Uterus (tissue), 4 donors: ENCODE measurements around the gene SH3RF3. TPM values are rescaled to one million over a fixed set of nuclear protein-coding genes. Genes with fewer than 3 reads are reported as not detected.

Experiments
- DNase-seq, 2 donors: peaks; one replicate each; pipeline ENCODE4 v3.0.0-alpha.2; 2019 to 2020
- H3K27ac ChIP-seq, 2 donors: fragments of 200-600 bp; sonication (generic); 1 replicate in 1 of 2; 2 replicates in 1 of 2; pipeline ENCODE4 v1.5.1; 2016 to 2018
- H3K27me3 ChIP-seq, 2 donors: fragments of 200-600 bp; sonication (generic); one replicate each; pipeline ENCODE4 v1.5.1; 2018 to 2019; ENCODE audit warnings: control low read depth in 1 of 2
- H3K36me3 ChIP-seq, 2 donors: fragments of 200-600 bp; sonication (generic); one replicate each; pipeline ENCODE4 v1.5.1; 2019; ENCODE audit warnings: control low read depth in 1 of 2
- H3K4me1 ChIP-seq, 2 donors: fragments of 200-600 bp; sonication (generic); one replicate each; pipeline ENCODE4 v1.5.1; 2018 to 2019; ENCODE audit warnings: control low read depth in 1 of 2
- H3K4me3 ChIP-seq, 2 donors: fragments of 200-600 bp; sonication (generic); 1 replicate in 1 of 2; 2 replicates in 1 of 2; pipeline ENCODE4 v1.5.1; 2018 to 2019; ENCODE audit warnings: mild to moderate bottlenecking in 1 of 2
- H3K9me3 ChIP-seq, 2 donors: fragments of 200-600 bp; sonication (generic); one replicate each; pipeline ENCODE4 v1.5.1; 2019; ENCODE audit warnings: control low read depth in 1 of 2
- CTCF ChIP-seq, 4 experiments: fragments of 200-600 bp in 2 of 4; fragments of 450-650 bp in 2 of 4; sonication (generic) in 2 of 4; IDR thresholded peaks; one replicate each; pipeline ENCODE4 v1.5.1; 2016 to 2019; ENCODE audit warnings: antibody characterized with exemption in 4 of 4, mild to moderate bottlenecking in 2 of 4, moderate library complexity in 1 of 4
- POLR2A ChIP-seq, 2 donors: fragments of 450-650 bp; IDR thresholded peaks; one replicate each; pipeline ENCODE4 v1.6.1; 2016; ENCODE audit warnings: antibody characterized with exemption in 2 of 2, mild to moderate bottlenecking in 1 of 2, moderate library complexity in 1 of 2
- intact Hi-C: fragments of 100-400 bp; cut with DNase I; formaldehyde crosslinking; loops from one replicate; pipeline ENCODE4 v1.15.1; 2023; ENCODE audit warnings: low total_unique reads
- total RNA-seq, 4 donors: library from RNA; depleted of rRNA in 3 of 4; stranded (reverse); fragments of >200 nt in 3 of 4; gene quantifications; one replicate each; pipeline versions ENCODE4 v1.1.0 to v1.2.4, GENCODE V29; 2014 to 2023
- donor health status: DM: yes; HTN: yes; CAD: no.

Gene SH3RF3
- total RNA-seq, 4 donors from 2014 or later: 5.1 to 10.2 (median 8.7) TPM; not detected in 1

- Histone ChIP-seq H3K27ac (peak overlapping the region in 1 of 2 donors; percentile 50), H3K4me3 (no peak overlapping the region), H3K4me1 (peaks cover 21 to 30% of the 10 kb centered on the region in 2 donors), H3K36me3 (no peaks in the 10 kb centered on the region), H3K9me3 (no peaks in the 10 kb centered on the region), H3K27me3 (no peaks in the 10 kb centered on the region)
- no peak for DNase-seq
- no peak for TF ChIP-seq POLR2A (IDR thresholded peaks at IDR 0.05)
- no peak for TF ChIP-seq CTCF (IDR thresholded peaks at IDR 0.05)
- intact Hi-C loops: no loop called here
Observed at GRCh38 chr2:109325570-109325969, 196.6 kb downstream of the SH3RF3 start.

GRCh38 chr2:109326306-109326705 lies 197.3 kb downstream of the SH3RF3 start:
- Histone ChIP-seq H3K4me3 (no peak overlapping the region), H3K4me1 (peaks cover 21 to 30% of the 10 kb centered on the region in 2 donors), H3K27me3 (no peaks in the 10 kb centered on the region), H3K9me3 (no peaks in the 10 kb centered on the region), H3K36me3 (no peaks in the 10 kb centered on the region), H3K27ac (no peak overlapping the region)
- no peak for TF ChIP-seq POLR2A (IDR thresholded peaks at IDR 0.05)
- no peak for TF ChIP-seq CTCF (IDR thresholded peaks at IDR 0.05)
- no peak for DNase-seq
- intact Hi-C loops: no loop called here

- Histone ChIP-seq H3K27ac (no peak overlapping the region), H3K9me3 (no peaks in the 10 kb centered on the region), H3K27me3 (no peaks in the 10 kb centered on the region), H3K4me1 (peaks cover 13 to 19% of the 10 kb centered on the region in 2 donors), H3K4me3 (no peak overlapping the region), H3K36me3 (no peaks in the 10 kb centered on the region)
- DNase-seq: no peak
- TF ChIP-seq POLR2A (IDR thresholded peaks at IDR 0.05) (no peak), CTCF (IDR thresholded peaks at IDR 0.05) (no peak)
- intact Hi-C loops: no loop called here
Observed at GRCh38 chr2:109330056-109330455, 201.1 kb downstream of the SH3RF3 start.

GRCh38 chr2:109331081-109331480 lies 202.1 kb downstream of the SH3RF3 start:
- Histone ChIP-seq H3K4me1 (peaks cover 6 to 13% of the 10 kb centered on the region in 2 donors), H3K9me3 (no peaks in the 10 kb centered on the region), H3K27me3 (no peaks in the 10 kb centered on the region), H3K36me3 (no peaks in the 10 kb centered on the region), H3K27ac (no peak overlapping the region), H3K4me3 (no peak overlapping the region)
- no peak for TF ChIP-seq POLR2A (IDR thresholded peaks at IDR 0.05)
- intact Hi-C loops: no loop called here
- DNase-seq: peak; percentile 56 to 68

GRCh38 chr2:109331896-109332848 lies 203.2 kb downstream of the SH3RF3 start:
- intact Hi-C loops: no loop called here
- Histone ChIP-seq H3K27ac (peak overlapping the region; percentile 46 to 48), H3K9me3 (no peaks in the 10 kb centered on the region), H3K27me3 (no peaks in the 10 kb centered on the region), H3K4me3 (no peak overlapping the region), H3K36me3 (no peaks in the 10 kb centered on the region), H3K4me1 (peaks cover 0 to 7% of the 10 kb centered on the region in 2 donors)
- peak; percentile 71 to 77 for DNase-seq
- TF ChIP-seq POLR2A (IDR thresholded peaks at IDR 0.05) (no peak), CTCF (IDR thresholded peaks at IDR 0.05) (no peak)
